HL-60/S4 treated with phorbol 12-myristate 13-acetate at 8.2 ng/mL for 4 days and 3 days (cell line): ENCODE results near the gene LCOR.
"Not testable (repeated sequence)": the region's sequence is repeated elsewhere in the genome, so short reads cannot be mapped to it uniquely, and the experiment has no call there.

ENCODE experiments used
- in situ Hi-C: fragments of 300-500 bp; cut with MboI; formaldehyde crosslinking; loops from 2 replicates; pipeline ENCODE4 v1.15.0; 2022; ENCODE audit warnings: low sequenced_read_pairs

The LCOR gene

GRCh38 chr10:96922978-96923948 is 91.2 kb downstream of the LCOR start:
- in situ Hi-C loops, result no loop called here

GRCh38 chr10:96924861-96925260 is 92.8 kb downstream of the LCOR start:
- in situ Hi-C loops, result no loop called here

- in situ Hi-C loops, result no loop called here
These were observed 98.4 kb downstream of the LCOR start for GRCh38 chr10:96930469-96930868.

- in situ Hi-C loops, result no loop called here
These were observed 103.0 kb downstream of the LCOR start for GRCh38 chr10:96935148-96935547.

GRCh38 chr10:96935810-96936209 is 103.7 kb downstream of the LCOR start:
- in situ Hi-C loops, result no loop called here

GRCh38 chr10:96943161-96943560 is 111.1 kb downstream of the LCOR start:
- in situ Hi-C loops, result not testable (repeated sequence)

GRCh38 chr10:96947036-96947435 is 114.9 kb downstream of the LCOR start:
- in situ Hi-C loops, result no loop called here

- in situ Hi-C loops, result no loop called here
These were observed 117.1 kb downstream of the LCOR start for GRCh38 chr10:96949039-96949683.

- in situ Hi-C loops, result no loop called here
These were observed 119.9 kb downstream of the LCOR start for GRCh38 chr10:96951954-96952353.

GRCh38 chr10:96955794-96956193 is 123.7 kb downstream of the LCOR start:
- in situ Hi-C loops, result no loop called here

- in situ Hi-C loops, result no loop called here
These were observed 126.0 kb downstream of the LCOR start for GRCh38 chr10:96958071-96958470.

- in situ Hi-C loops, result no loop called here
These were observed 127.6 kb downstream of the LCOR start for GRCh38 chr10:96959733-96960132.

- in situ Hi-C loops, result no loop called here
These were observed 128.8 kb downstream of the LCOR start for GRCh38 chr10:96960872-96961271.

- in situ Hi-C loops, result no loop called here
These were observed 132.0 kb downstream of the LCOR start for GRCh38 chr10:96964131-96964530.

- in situ Hi-C loops, result no loop called here
These were observed 135.7 kb downstream of the LCOR start for GRCh38 chr10:96967847-96968246.

GRCh38 chr10:96968682-96969423 is 136.8 kb downstream of the LCOR start:
- in situ Hi-C loops, result no loop called here

GRCh38 chr10:96971324-96971723 is 139.2 kb downstream of the LCOR start:
- in situ Hi-C loops, result no loop called here

GRCh38 chr10:96972264-96972663 is 140.2 kb downstream of the LCOR start:
- in situ Hi-C loops, result no loop called here

- in situ Hi-C loops, result no loop called here
These were observed 142.0 kb downstream of the LCOR start for GRCh38 chr10:96973809-96974747.

- in situ Hi-C loops, result no loop called here
These were observed 143.0 kb downstream of the LCOR start for GRCh38 chr10:96975136-96975535.
